ENCODE data around the gene MISP. TPM values are rescaled to one million over a fixed set of nuclear protein-coding genes. Genes with fewer than 3 reads are reported as not detected.

Gene MISP
- total RNA-seq, 1 donor, result 0.09 TPM

GRCh38 chr19:810883-811489 lies 60.1 kb downstream of the MISP start:
- H3K4me3 ChIP-seq (ENCODE audit: low read depth, low read length), result no peak overlapping the region
- no peak for DNase-seq (ENCODE audit: low read depth)
- TF ChIP-seq CTCF (IDR thresholded peaks at IDR 0.05; ENCODE audit: insufficient read depth, low read length), result no peak

GRCh38 chr19:811506-812048 lies 60.7 kb downstream of the MISP start:
- no peak overlapping the region for H3K4me3 ChIP-seq (ENCODE audit: low read depth, low read length)
- no peak for TF ChIP-seq CTCF (IDR thresholded peaks at IDR 0.05; ENCODE audit: insufficient read depth, low read length)
- DNase-seq (ENCODE audit: low read depth), result no peak

GRCh38 chr19:812049-812746 lies 61.3 kb downstream of the MISP start:
- no peak for TF ChIP-seq CTCF (IDR thresholded peaks at IDR 0.05; ENCODE audit: insufficient read depth, low read length)
- H3K4me3 ChIP-seq (ENCODE audit: low read depth, low read length), result no peak overlapping the region
- DNase-seq (ENCODE audit: low read depth), result no peak

- no peak for DNase-seq (ENCODE audit: low read depth)
- no peak for TF ChIP-seq CTCF (IDR thresholded peaks at IDR 0.05; ENCODE audit: insufficient read depth, low read length)
- H3K4me3 ChIP-seq (ENCODE audit: low read depth, low read length), result no peak overlapping the region
These were observed 61.9 kb downstream of the MISP start for GRCh38 chr19:812747-813218.

- no peak overlapping the region for H3K4me3 ChIP-seq (ENCODE audit: low read depth, low read length)
- no peak for TF ChIP-seq CTCF (IDR thresholded peaks at IDR 0.05; ENCODE audit: insufficient read depth, low read length)
- no peak for DNase-seq (ENCODE audit: low read depth)
These were observed 62.6 kb downstream of the MISP start for GRCh38 chr19:813219-814151.

Small RNA genes within 50 kb of the gene (small RNA-seq; reads per million reads assigned to genes)
- not detected for gene MIR3187

Other genes with a start within 250 kb of the MISP start
- 25.2 and 56.4 TPM in 2 replicates for gene TPGS1, start 243.6 kb upstream of the MISP start, total RNA-seq (ENCODE audit: low replicate concordance)
- 31.0 and 65.8 TPM in 2 replicates for gene CDC34, start 219.4 kb upstream of the MISP start, total RNA-seq (ENCODE audit: low replicate concordance)
- not detected in 2 replicates for gene GZMM, start 207.1 kb upstream of the MISP start, total RNA-seq (ENCODE audit: low replicate concordance)
- gene BSG, start 178.5 kb upstream of the MISP start, total RNA-seq (ENCODE audit: low replicate concordance), result 151 and 239 TPM in 2 replicates
- 0.08 and 0.63 TPM in 2 replicates for gene HCN2, start 161.2 kb upstream of the MISP start, total RNA-seq (ENCODE audit: low replicate concordance)
- gene POLRMT, start 117.6 kb upstream of the MISP start, total RNA-seq (ENCODE audit: low replicate concordance), result 13.5 and 22.0 TPM in 2 replicates
- gene FGF22, start 111.2 kb upstream of the MISP start, total RNA-seq (ENCODE audit: low replicate concordance), result 0.27 TPM in 1 of 2 replicates, not detected in the other
- gene RNF126, start 87.9 kb upstream of the MISP start, total RNA-seq (ENCODE audit: low replicate concordance), result 24.5 and 28.9 TPM in 2 replicates
- 14.8 and 148 TPM in 2 replicates for gene FSTL3, start 74.7 kb upstream of the MISP start, total RNA-seq (ENCODE audit: low replicate concordance)
- not detected in 2 replicates for gene PRSS57, start 55.7 kb upstream of the MISP start, total RNA-seq (ENCODE audit: low replicate concordance)
- 5.7 and 198 TPM in 2 replicates for gene PALM, start 42.2 kb upstream of the MISP start, total RNA-seq (ENCODE audit: low replicate concordance)
- 30.9 and 121 TPM in 2 replicates for gene PTBP1, start 46.3 kb downstream of the MISP start, total RNA-seq (ENCODE audit: low replicate concordance)
- gene PLPPR3, start 70.8 kb downstream of the MISP start, total RNA-seq (ENCODE audit: low replicate concordance), result 0.18 and 0.33 TPM in 2 replicates
- gene AZU1, start 76.7 kb downstream of the MISP start, total RNA-seq (ENCODE audit: low replicate concordance), result not detected in 2 replicates
- not detected in 2 replicates for gene PRTN3, start 89.9 kb downstream of the MISP start, total RNA-seq (ENCODE audit: low replicate concordance)
- gene ELANE, start 101.2 kb downstream of the MISP start, total RNA-seq (ENCODE audit: low replicate concordance), result 0.09 and 2.9 TPM in 2 replicates
- gene CFD, start 108.6 kb downstream of the MISP start, total RNA-seq (ENCODE audit: low replicate concordance), result 25.8 and 161 TPM in 2 replicates
- gene MED16, start 142.1 kb downstream of the MISP start, total RNA-seq (ENCODE audit: low replicate concordance), result 21.0 and 24.5 TPM in 2 replicates
- gene RNU6-9, start 142.4 kb downstream of the MISP start, total RNA-seq (ENCODE audit: low replicate concordance), result not detected in 2 replicates
- gene R3HDM4, start 162.1 kb downstream of the MISP start, total RNA-seq (ENCODE audit: low replicate concordance), result 8.4 and 25.8 TPM in 2 replicates
- not detected in 2 replicates for gene KISS1R, start 166.2 kb downstream of the MISP start, total RNA-seq (ENCODE audit: low replicate concordance)
- 3.7 and 11.2 TPM in 2 replicates for gene ARID3A, start 174.9 kb downstream of the MISP start, total RNA-seq (ENCODE audit: low replicate concordance)
- 16.5 and 45.0 TPM in 2 replicates for gene WDR18, start 233.2 kb downstream of the MISP start, total RNA-seq (ENCODE audit: low replicate concordance)
- 0.45 and 0.74 TPM in 2 replicates for gene GRIN3B, start 249.3 kb downstream of the MISP start, total RNA-seq (ENCODE audit: low replicate concordance)